ENCODE measurements around the gene SNW1. TPM values are rescaled to one million over a fixed set of nuclear protein-coding genes. Genes with fewer than 3 reads are reported as not detected.
"Not testable (repeated sequence)": the region's sequence is repeated elsewhere in the genome, so short reads cannot be mapped to it uniquely, and the experiment has no call there.

Gene SNW1
- total and polyA plus RNA-seq, 7 experiments from 2014 or later, result 59.6 to 108 (median 89.1) TPM

GRCh38 chr14:77761205-77761931 is 412 bp upstream of the SNW1 start:
- peak overlapping the region; percentile 91 to 97 (median 95) for H3K4me3 Mint-ChIP-seq
- peak overlapping the region; percentile 94 for H3K4me3 ChIP-seq (ENCODE audit: low read length)
- POLR2A ChIA-PET, result interaction anchor here (0.8 to 3.0 kb wide), 6 partner anchors 35 to 1609 kb away, joined by 3 to 13 read pairs (median 4); partner anchors contain the start of genes ADCK1, ALKBH1 and SLIRP
- peaks cover 28 to 30% of the 10 kb centered on the region in 2 donors for H3K4me1 ChIP-seq (ENCODE audit: control insufficient read depth in 2 of 2, insufficient read depth in 2 of 2, low read length in 2 of 2)
- ATAC-seq, result peak; percentile 9
- H3K9me3 Mint-ChIP-seq, result no peaks in the 10 kb centered on the region
- peaks cover 25 to 52% (median 40%) of the 10 kb centered on the region in 7 donors for H3K4me1 Mint-ChIP-seq
- peak overlapping the region; percentile 97 for H3K27ac ChIP-seq (ENCODE audit: low read depth, low read length)
- H3K27ac Mint-ChIP-seq, result peak overlapping the region; percentile 92 to 99 (median 98)
- peaks cover 0 to 10% (median 4%) of the 10 kb centered on the region in 5 donors for H3K36me3 Mint-ChIP-seq
- H3K36me3 ChIP-seq (ENCODE audit: control insufficient read depth in 2 of 3, insufficient read depth in 3 of 3, low read length in 3 of 3), result peaks cover 0 to 6% (median 0%) of the 10 kb centered on the region in 3 experiments
- intact Hi-C loops (cut with micrococcal nuclease), result loop anchor here (1.0 to 10.0 kb wide), 9 partner anchors 39 to 947 kb away; partner anchors contain the start of genes ADCK1 (in 2 of the 2), ALKBH1 (in 2 of the 2), CIPC (in 2 of the 2) and GSTZ1 (in 2 of the 2)
- CTCF ChIA-PET, result interaction anchor here (0.7 kb wide), 1 partner anchor 37 kb away, joined by 5 read pairs; no protein-coding TSS in a partner anchor
- no peaks in the 10 kb centered on the region for H3K9me3 ChIP-seq (ENCODE audit: control insufficient read depth in 2 of 3, low read length in 3 of 3)
- no peak for DNase-seq
- H3K27me3 Mint-ChIP-seq, result no peaks in the 10 kb centered on the region
- H3K27me3 ChIP-seq (ENCODE audit: control insufficient read depth in 2 of 2, insufficient read depth in 2 of 2, low read length in 2 of 2), result no peaks in the 10 kb centered on the region

GRCh38 chr14:77752799-77753516 is 8.0 kb downstream of the SNW1 start:
- CTCF ChIA-PET, result no interaction called here
- no peak overlapping the region for H3K4me3 ChIP-seq (ENCODE audit: low read length)
- no peaks in the 10 kb centered on the region for H3K9me3 Mint-ChIP-seq
- H3K9me3 ChIP-seq (ENCODE audit: control insufficient read depth in 2 of 3, low read length in 3 of 3), result no peaks in the 10 kb centered on the region
- peaks cover 5% of the 10 kb centered on the region in 2 donors for H3K4me1 ChIP-seq (ENCODE audit: control insufficient read depth in 2 of 2, insufficient read depth in 2 of 2, low read length in 2 of 2)
- H3K4me3 Mint-ChIP-seq, result peak overlapping the region in 6 of 10 donors; percentile 5 to 65 (median 17)
- H3K27me3 ChIP-seq (ENCODE audit: control insufficient read depth in 2 of 2, insufficient read depth in 2 of 2, low read length in 2 of 2), result no peaks in the 10 kb centered on the region
- peak overlapping the region in 1 of 9 donors; percentile 43 for H3K27ac Mint-ChIP-seq
- H3K36me3 ChIP-seq (ENCODE audit: control insufficient read depth in 2 of 3, insufficient read depth in 3 of 3, low read length in 3 of 3), result peaks cover 17 to 56% (median 25%) of the 10 kb centered on the region in 3 experiments
- H3K36me3 Mint-ChIP-seq, result peaks cover 14 to 45% (median 25%) of the 10 kb centered on the region in 5 donors
- DNase-seq (no peak), ATAC-seq (no peak)
- POLR2A ChIA-PET, result interaction anchor here (1.8 kb wide), 1 partner anchor 12 kb away, joined by 4 read pairs; no protein-coding TSS in a partner anchor
- intact Hi-C loops (cut with micrococcal nuclease), result no loop called here
- H3K27me3 Mint-ChIP-seq, result no peaks in the 10 kb centered on the region
- no peak overlapping the region for H3K27ac ChIP-seq (ENCODE audit: low read depth, low read length)
- peaks cover 21 to 71% (median 57%) of the 10 kb centered on the region in 7 donors for H3K4me1 Mint-ChIP-seq

GRCh38 chr14:77752266-77752665 is 8.7 kb downstream of the SNW1 start:
- Histone ChIP-seq H3K9me3 (ENCODE audit: control insufficient read depth in 2 of 3, low read length in 3 of 3) (no peaks in the 10 kb centered on the region), H3K36me3 (ENCODE audit: control insufficient read depth in 2 of 3, insufficient read depth in 3 of 3, low read length in 3 of 3) (peaks cover 17 to 59% (median 25%) of the 10 kb centered on the region in 3 experiments), H3K27me3 (ENCODE audit: control insufficient read depth in 2 of 2, insufficient read depth in 2 of 2, low read length in 2 of 2) (no peaks in the 10 kb centered on the region), H3K27ac (ENCODE audit: low read depth, low read length) (peak overlapping the region; percentile 7), H3K4me1 (ENCODE audit: control insufficient read depth in 2 of 2, insufficient read depth in 2 of 2, low read length in 2 of 2) (peaks cover under 1 to 3% of the 10 kb centered on the region in 2 donors), H3K4me3 (ENCODE audit: low read length) (no peak overlapping the region)
- DNase-seq (no peak), ATAC-seq (no peak)
- POLR2A ChIA-PET, result interaction anchor here (1.8 kb wide), 1 partner anchor 12 kb away, joined by 4 read pairs; no protein-coding TSS in a partner anchor
- Mint-ChIP-seq H3K4me1 (peaks cover 15 to 64% (median 50%) of the 10 kb centered on the region in 7 donors), H3K27ac (no peak overlapping the region), H3K4me3 (peak overlapping the region in 2 of 10 donors; percentile 15 to 36), H3K9me3 (no peaks in the 10 kb centered on the region), H3K36me3 (peaks cover 14 to 48% (median 25%) of the 10 kb centered on the region in 5 donors), H3K27me3 (no peaks in the 10 kb centered on the region)
- CTCF ChIA-PET, result no interaction called here
- intact Hi-C loops (cut with micrococcal nuclease), result no loop called here

GRCh38 chr14:77747425-77747824 is 13.5 kb downstream of the SNW1 start:
- ATAC-seq; H3K27me3 ChIP-seq (ENCODE audit: control insufficient read depth in 2 of 2, insufficient read depth in 2 of 2, low read length in 2 of 2); DNase-seq; intact Hi-C loops (cut with micrococcal nuclease); POLR2A ChIA-PET; H3K27me3 Mint-ChIP-seq; H3K27ac ChIP-seq (ENCODE audit: low read depth, low read length); H3K4me1 ChIP-seq (ENCODE audit: control insufficient read depth in 2 of 2, insufficient read depth in 2 of 2, low read length in 2 of 2); H3K4me3 ChIP-seq (ENCODE audit: low read length); H3K9me3 Mint-ChIP-seq; H3K4me3 Mint-ChIP-seq; CTCF ChIA-PET; H3K9me3 ChIP-seq (ENCODE audit: control insufficient read depth in 2 of 3, low read length in 3 of 3); H3K27ac Mint-ChIP-seq: not testable (repeated sequence)
- peaks cover 7 to 51% (median 39%) of the 10 kb centered on the region in 7 donors for H3K4me1 Mint-ChIP-seq
- peaks cover 8 to 57% (median 20%) of the 10 kb centered on the region in 3 experiments for H3K36me3 ChIP-seq (ENCODE audit: control insufficient read depth in 2 of 3, insufficient read depth in 3 of 3, low read length in 3 of 3)
- peaks cover 19 to 48% (median 31%) of the 10 kb centered on the region in 5 donors for H3K36me3 Mint-ChIP-seq

GRCh38 chr14:77746064-77746702 is 14.8 kb downstream of the SNW1 start:
- intact Hi-C loops (cut with micrococcal nuclease), result no loop called here
- Histone ChIP-seq H3K27me3 (ENCODE audit: control insufficient read depth in 2 of 2, insufficient read depth in 2 of 2, low read length in 2 of 2) (no peaks in the 10 kb centered on the region), H3K27ac (ENCODE audit: low read depth, low read length) (no peak overlapping the region), H3K4me3 (ENCODE audit: low read length) (no peak overlapping the region), H3K4me1 (ENCODE audit: control insufficient read depth in 2 of 2, insufficient read depth in 2 of 2, low read length in 2 of 2) (no peaks in the 10 kb centered on the region), H3K9me3 (ENCODE audit: control insufficient read depth in 2 of 3, low read length in 3 of 3) (no peaks in the 10 kb centered on the region), H3K36me3 (ENCODE audit: control insufficient read depth in 2 of 3, insufficient read depth in 3 of 3, low read length in 3 of 3) (peaks cover 5 to 47% (median 8%) of the 10 kb centered on the region in 3 experiments)
- Mint-ChIP-seq H3K9me3 (peaks cover 0 to 1% (median 0%) of the 10 kb centered on the region in 11 donors), H3K27ac (peak overlapping the region in 2 of 9 donors; percentile 6 to 30), H3K4me3 (no peak overlapping the region), H3K4me1 (peaks cover 9 to 53% (median 39%) of the 10 kb centered on the region in 7 donors), H3K27me3 (no peaks in the 10 kb centered on the region), H3K36me3 (peaks cover 19 to 53% (median 31%) of the 10 kb centered on the region in 5 donors)
- CTCF ChIA-PET, result interaction anchor here (1.0 kb wide), 1 partner anchor 287 kb away, joined by 3 read pairs; no protein-coding TSS in a partner anchor
- POLR2A ChIA-PET, result no interaction called here
- ATAC-seq (no peak), DNase-seq (no peak)

- H3K9me3 ChIP-seq (ENCODE audit: control insufficient read depth in 2 of 3, low read length in 3 of 3), result no peaks in the 10 kb centered on the region
- no peak overlapping the region for H3K27ac ChIP-seq (ENCODE audit: low read depth, low read length)
- Mint-ChIP-seq H3K27ac (peak overlapping the region in 5 of 9 donors; percentile 13 to 32 (median 14)), H3K36me3 (peaks cover 5 to 32% (median 20%) of the 10 kb centered on the region in 5 donors), H3K4me3 (no peak overlapping the region), H3K9me3 (peaks cover 0 to 2% (median 0%) of the 10 kb centered on the region in 11 donors), H3K27me3 (no peaks in the 10 kb centered on the region), H3K4me1 (peaks cover 15 to 44% (median 37%) of the 10 kb centered on the region in 7 donors)
- H3K27me3 ChIP-seq (ENCODE audit: control insufficient read depth in 2 of 2, insufficient read depth in 2 of 2, low read length in 2 of 2), result no peaks in the 10 kb centered on the region
- ATAC-seq (no peak), DNase-seq (no peak)
- ChIA-PET CTCF (no interaction called here), POLR2A (interaction anchor here (1.0 kb wide), 1 partner anchor 33 kb away, joined by 3 read pairs; no protein-coding TSS in a partner anchor)
- peaks cover 0 to 9% of the 10 kb centered on the region in 2 donors for H3K4me1 ChIP-seq (ENCODE audit: control insufficient read depth in 2 of 2, insufficient read depth in 2 of 2, low read length in 2 of 2)
- H3K36me3 ChIP-seq (ENCODE audit: control insufficient read depth in 2 of 3, insufficient read depth in 3 of 3, low read length in 3 of 3), result peaks cover 8 to 43% (median 14%) of the 10 kb centered on the region in 3 experiments
- intact Hi-C loops (cut with micrococcal nuclease), result loop anchor here in 1 of 2 donors (2.0 kb wide), 1 partner anchor 17 kb away; no protein-coding TSS in a partner anchor
- no peak overlapping the region for H3K4me3 ChIP-seq (ENCODE audit: low read length)
Observed at GRCh38 chr14:77741438-77741837, 19.5 kb downstream of the SNW1 start.
